ENCODE measurements around the gene SELENOS. TPM values are rescaled to one million over a fixed set of nuclear protein-coding genes. Genes with fewer than 3 reads are reported as not detected.

SELENOS gene
- total and polyA plus RNA-seq, 12 donors = 28.4 to 192 (median 43.2) TPM

- DNase-seq (no peak), ATAC-seq (peak in 2 of 8 donors; percentile 2)
- TF ChIP-seq, protein P1, sequence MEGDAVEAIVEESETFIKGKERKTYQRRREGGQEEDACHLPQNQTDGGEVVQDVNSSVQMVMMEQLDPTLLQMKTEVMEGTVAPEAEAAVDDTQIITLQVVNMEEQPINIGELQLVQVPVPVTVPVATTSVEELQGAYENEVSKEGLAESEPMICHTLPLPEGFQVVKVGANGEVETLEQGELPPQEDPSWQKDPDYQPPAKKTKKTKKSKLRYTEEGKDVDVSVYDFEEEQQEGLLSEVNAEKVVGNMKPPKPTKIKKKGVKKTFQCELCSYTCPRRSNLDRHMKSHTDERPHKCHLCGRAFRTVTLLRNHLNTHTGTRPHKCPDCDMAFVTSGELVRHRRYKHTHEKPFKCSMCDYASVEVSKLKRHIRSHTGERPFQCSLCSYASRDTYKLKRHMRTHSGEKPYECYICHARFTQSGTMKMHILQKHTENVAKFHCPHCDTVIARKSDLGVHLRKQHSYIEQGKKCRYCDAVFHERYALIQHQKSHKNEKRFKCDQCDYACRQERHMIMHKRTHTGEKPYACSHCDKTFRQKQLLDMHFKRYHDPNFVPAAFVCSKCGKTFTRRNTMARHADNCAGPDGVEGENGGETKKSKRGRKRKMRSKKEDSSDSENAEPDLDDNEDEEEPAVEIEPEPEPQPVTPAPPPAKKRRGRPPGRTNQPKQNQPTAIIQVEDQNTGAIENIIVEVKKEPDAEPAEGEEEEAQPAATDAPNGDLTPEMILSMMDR (IDR thresholded peaks at IDR 0.05) = peak in 4 of 9 donors; percentile 18 to 39 (median 22)
- H3K9me3 ChIP-seq = no peaks in the 10 kb centered on the region
- H3K27me3 ChIP-seq = no peaks in the 10 kb centered on the region
- H3K4me3 ChIP-seq = peak overlapping the region; percentile 71 to 96 (median 88)
- H3K36me3 ChIP-seq = peaks cover 0 to 72% (median 52%) of the 10 kb centered on the region in 9 donors
- WGBS, 2 donors = 13 to 14% methylated on average over 14 of the region's 14 CpGs
- H3K4me1 ChIP-seq = peaks cover 2 to 38% (median 26%) of the 10 kb centered on the region in 9 donors
- H3K27ac ChIP-seq = peak overlapping the region; percentile 87 to 95 (median 94)
- intact Hi-C loops (cut with DNase I) = no loop called here
Measured at GRCh38 chr15:101276501-101277037, 716 bp downstream of the SELENOS start.

- intact Hi-C loops (cut with DNase I) = no loop called here
- Histone ChIP-seq H3K27me3 (no peaks in the 10 kb centered on the region), H3K36me3 (peaks cover 0 to 72% (median 54%) of the 10 kb centered on the region in 9 donors), H3K27ac (no peak overlapping the region), H3K9me3 (no peaks in the 10 kb centered on the region), H3K4me3 (no peak overlapping the region), H3K4me1 (peaks cover 2 to 38% (median 26%) of the 10 kb centered on the region in 9 donors)
- TF ChIP-seq, protein P1 (IDR thresholded peaks at IDR 0.05) = no peak
- DNase-seq (no peak), ATAC-seq (no peak)
- WGBS, 2 donors = 89 to 90% methylated on average over 5 of the region's 5 CpGs
Measured at GRCh38 chr15:101275018-101275417, 2.3 kb downstream of the SELENOS start.

- peaks cover 0 to 75% (median 50%) of the 10 kb centered on the region in 9 donors for H3K36me3 ChIP-seq
- intact Hi-C loops (cut with DNase I) = no loop called here
- no peaks in the 10 kb centered on the region for H3K27me3 ChIP-seq
- 61 to 80% methylated on average over 5 of the region's 5 CpGs for WGBS, 2 donors
- DNase-seq = no peak
- peak overlapping the region in 6 of 10 donors; percentile 48 to 77 (median 58) for H3K27ac ChIP-seq
- no peaks in the 10 kb centered on the region for H3K9me3 ChIP-seq
- TF ChIP-seq, protein P1 (IDR thresholded peaks at IDR 0.05) = no peak
- no peak overlapping the region for H3K4me3 ChIP-seq
- ATAC-seq = peak in 3 of 8 donors; percentile 5 to 32 (median 24)
- H3K4me1 ChIP-seq = peaks cover 2 to 38% (median 28%) of the 10 kb centered on the region in 9 donors
Measured at GRCh38 chr15:101273534-101273933, 3.8 kb downstream of the SELENOS start.

DNA sequence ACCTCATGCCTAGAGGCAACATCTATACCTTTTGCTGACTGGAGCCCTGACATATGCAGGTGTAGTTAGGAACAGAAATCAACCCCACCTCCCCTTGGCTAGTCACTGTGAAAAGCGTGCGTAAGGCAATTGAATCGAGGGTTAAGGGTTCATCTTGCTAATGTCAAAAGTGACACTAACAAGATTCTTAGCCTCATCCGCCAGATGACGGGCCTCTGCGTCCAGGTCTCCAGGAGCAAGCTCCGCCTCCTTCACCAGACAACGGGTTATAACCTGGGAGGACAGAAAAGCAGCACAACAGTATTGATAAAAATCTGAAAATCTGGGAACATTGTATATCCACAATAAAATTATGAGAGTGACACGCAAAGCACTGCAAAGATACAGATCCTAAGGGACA lies 4.7 kb downstream of the SELENOS start:
- H3K36me3 ChIP-seq = peaks cover 0 to 77% (median 50%) of the 10 kb centered on the region in 9 donors
- H3K4me1 ChIP-seq = peaks cover 2 to 32% (median 23%) of the 10 kb centered on the region in 9 donors
- no peak for DNase-seq
- TF ChIP-seq, protein P1 (IDR thresholded peaks at IDR 0.05) = no peak
- intact Hi-C loops (cut with DNase I) = no loop called here
- H3K27ac ChIP-seq = peak overlapping the region in 3 of 10 donors; percentile 39 to 77 (median 50)
- H3K9me3 ChIP-seq = no peaks in the 10 kb centered on the region
- no peaks in the 10 kb centered on the region for H3K27me3 ChIP-seq
- WGBS, 2 donors = 77 to 81% methylated on average over 9 of the region's 9 CpGs
- ATAC-seq = no peak
- H3K4me3 ChIP-seq = no peak overlapping the region
